Activated CD4-positive, CD25-positive, alpha-beta regulatory T cell treated with anti-CD3 and anti-CD28 coated beads, Interleukin-2, amount 50 U/mL, for 24 hours (primary cell): ENCODE results near the gene STX18.
A peak's percentile ranks its signal among the peaks of the same experiment; 100 is the strongest.
"Not testable (repeated sequence)": the region's sequence is repeated elsewhere in the genome, so short reads cannot be mapped to it uniquely, and the experiment has no call there.

Experiments used
- ATAC-seq, 2 donors: fragments of 150-1000 bp; cut with Tn5 transposase; one replicate each; pipeline ENCODE4 v1.10.0; 2021; ENCODE audit warnings: mild to moderate bottlenecking in 1 of 2, moderate library complexity in 1 of 2

Gene STX18

DNA sequence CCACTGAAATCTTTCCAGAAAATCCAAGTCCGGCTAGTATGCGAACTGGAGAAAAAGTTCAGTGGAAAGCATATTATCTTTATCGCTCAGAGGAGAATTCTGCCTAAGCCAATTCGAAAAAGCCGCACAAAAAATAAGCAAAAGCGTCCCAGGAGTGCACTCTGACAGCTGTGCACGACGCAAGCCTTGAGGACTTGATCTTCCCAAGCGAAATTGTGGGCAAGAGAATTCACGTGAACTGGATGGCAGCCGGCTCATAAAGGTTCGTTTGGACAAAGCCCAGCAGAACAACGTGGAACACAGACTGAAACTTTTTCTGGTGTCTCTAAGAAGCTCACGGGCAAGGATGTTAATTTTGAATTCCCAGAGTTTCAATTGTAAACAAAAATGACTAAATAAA lies 34.4 kb downstream of the STX18 start:
- ATAC-seq, result no peak

DNA sequence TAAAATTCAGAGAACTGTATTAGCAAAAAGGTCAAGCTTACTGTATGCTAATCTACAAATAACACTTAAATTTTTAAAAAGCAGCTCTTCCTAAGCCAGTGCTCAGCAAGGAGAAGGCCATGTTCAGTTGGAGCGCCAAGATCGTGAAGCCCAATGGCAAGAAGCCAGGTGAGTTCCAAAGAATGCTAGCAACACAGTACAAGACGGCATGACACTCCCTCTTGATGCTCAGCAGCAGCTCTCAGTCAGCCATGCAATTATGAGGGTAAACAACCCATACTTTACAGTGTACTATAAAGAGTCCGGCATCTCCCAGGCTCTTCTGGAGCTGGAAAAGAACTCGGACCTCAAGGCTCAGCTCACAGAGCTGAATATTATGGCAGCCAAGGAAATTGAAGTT lies 34.9 kb downstream of the STX18 start:
- ATAC-seq, result no peak

DNA sequence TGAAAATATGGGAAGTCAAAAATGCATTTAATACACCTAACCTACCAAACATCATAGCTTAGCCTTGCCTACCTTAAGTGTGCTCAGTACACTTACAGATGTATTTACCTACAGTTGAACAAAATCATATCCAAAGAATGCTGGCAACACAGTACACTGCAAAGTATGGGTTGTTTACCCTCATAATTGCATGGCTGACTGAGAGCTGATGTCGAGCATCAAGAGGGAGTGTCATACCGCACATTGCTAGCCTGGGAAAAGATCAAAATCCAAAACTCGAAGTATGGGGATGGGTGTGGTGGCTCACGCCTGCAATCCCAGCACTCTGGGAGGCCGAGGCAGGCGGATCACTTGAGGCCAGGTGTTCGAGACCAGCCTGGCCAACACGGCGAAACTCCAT lies 36.6 kb downstream of the STX18 start:
- not testable (repeated sequence) for ATAC-seq

DNA sequence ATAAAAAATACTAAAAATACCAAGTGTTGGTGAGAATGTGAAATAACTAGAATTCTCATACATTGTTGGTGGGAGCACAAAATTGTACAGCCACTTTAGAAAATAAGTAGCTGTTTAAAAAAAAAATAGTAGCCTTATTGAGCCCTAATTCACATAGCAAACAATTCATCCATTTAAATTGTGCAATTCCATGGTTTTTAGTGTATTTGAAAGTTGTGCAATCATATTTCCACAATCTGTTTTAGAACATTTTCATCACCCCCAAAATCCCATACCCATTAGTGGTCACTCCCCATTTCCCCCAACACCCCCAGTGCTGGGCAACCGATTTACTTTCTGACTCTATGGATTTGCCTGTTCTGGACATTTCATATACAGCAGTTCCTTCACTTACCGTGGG lies 37.1 kb downstream of the STX18 start:
- no peak for ATAC-seq

- peak; percentile 68 to 81 for ATAC-seq
These were observed 39.0 kb downstream of the STX18 start for GRCh38 chr4:4502694-4503311.

DNA sequence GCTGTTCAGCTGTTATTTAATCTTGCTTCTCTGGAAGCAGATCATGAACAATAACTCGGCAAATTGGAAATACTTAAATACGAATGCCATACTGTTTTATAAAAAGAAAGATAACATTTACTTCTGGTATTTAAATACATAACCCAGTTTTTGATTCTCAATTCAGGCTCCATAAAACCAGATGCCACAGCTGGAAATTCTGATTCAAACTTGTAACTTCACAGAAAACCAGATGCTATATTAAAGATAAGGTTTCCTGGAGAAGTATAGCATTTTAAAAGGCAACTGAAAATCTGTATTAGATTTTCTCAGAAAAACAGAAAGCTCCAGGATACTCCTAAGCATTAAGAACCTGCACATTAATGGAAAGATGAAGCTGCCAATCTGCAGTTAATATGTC lies 40.2 kb downstream of the STX18 start:
- no peak for ATAC-seq

DNA sequence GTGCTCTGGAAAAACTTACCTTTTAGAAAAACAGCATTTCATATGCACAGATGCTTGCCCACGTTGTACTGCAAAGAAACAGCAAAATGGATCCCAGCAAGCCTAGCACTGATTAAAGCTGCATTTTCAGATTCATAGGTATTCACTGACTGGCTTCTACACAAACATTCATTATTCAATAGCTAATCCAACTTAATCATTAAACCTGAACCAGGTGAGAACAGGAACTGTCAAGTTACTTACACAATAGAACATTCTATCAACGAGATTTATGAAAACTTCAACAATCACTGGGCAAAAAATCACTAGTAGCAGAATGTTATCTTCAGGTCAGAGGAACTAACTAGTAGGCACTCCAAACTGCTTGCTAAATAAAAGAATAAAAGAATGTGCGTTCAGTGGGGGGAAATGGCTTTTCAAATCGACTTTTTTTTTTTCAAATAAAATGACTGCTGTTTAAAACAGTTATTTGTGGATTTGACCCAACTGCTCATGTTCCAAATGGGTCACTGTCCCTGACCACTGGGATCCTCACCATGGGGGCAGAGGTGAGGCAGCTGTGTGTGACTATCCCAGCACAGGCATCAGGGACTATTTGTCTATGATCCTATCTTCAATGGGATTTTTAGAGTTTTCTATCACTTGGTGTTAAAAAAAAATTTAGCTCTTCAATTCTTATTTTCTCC lies 42.3 kb downstream of the STX18 start:
- ATAC-seq, result no peak

DNA sequence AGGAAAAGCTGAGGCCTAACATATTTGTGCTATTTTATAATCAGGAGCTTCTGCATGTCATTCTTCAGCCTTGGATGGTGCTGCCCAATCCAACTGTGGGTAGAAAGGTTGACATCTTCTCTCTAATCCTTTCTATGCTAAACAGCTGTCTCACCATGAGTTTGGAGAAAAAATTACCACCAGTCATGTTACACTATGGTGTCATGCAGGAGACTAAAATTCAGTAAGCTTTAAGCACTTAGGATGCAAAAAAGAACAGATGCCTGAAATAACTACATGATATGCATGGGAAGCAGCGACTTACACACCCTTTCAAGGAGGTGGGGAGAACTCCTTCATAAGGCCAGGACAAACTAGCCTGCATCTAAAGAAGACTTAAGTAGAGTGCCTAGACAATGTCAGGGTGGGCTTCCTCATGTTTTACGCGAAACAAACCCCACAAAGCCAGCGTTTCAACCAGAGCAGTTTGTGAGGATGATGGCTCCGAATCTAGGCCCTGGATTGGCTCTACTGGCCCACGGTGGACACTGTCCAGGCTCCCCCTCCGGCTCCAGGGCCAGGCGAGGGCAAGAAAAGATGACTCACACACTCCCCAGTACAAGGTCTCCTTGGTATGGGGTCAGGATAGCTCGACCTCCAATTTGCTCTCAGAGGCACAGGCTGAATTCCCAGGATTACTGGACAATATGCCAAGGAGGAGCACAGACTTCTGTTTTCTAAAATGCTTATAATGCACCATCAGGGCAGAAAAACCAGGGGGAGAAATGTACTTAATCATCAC lies 45.1 kb downstream of the STX18 start:
- ATAC-seq, result no peak

DNA sequence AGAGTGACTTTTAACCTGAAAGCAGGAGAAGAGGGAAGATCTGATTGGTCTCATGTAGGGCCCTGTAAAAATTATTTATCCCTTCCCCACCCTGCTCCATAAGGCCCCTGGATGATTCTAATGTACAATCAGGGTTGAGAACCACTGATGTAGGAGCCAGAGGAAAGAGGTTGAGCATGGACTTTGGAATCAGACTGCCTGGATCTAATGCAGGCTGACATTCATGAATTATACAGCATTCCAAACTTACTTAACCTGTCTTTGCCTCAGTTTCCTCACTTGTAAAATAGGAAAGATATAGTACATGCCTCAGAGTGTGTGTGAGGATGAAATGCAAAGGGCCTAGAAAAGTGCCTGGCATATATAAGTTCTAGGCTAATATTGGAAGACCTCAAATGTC lies 47.0 kb downstream of the STX18 start:
- ATAC-seq, result no peak

DNA sequence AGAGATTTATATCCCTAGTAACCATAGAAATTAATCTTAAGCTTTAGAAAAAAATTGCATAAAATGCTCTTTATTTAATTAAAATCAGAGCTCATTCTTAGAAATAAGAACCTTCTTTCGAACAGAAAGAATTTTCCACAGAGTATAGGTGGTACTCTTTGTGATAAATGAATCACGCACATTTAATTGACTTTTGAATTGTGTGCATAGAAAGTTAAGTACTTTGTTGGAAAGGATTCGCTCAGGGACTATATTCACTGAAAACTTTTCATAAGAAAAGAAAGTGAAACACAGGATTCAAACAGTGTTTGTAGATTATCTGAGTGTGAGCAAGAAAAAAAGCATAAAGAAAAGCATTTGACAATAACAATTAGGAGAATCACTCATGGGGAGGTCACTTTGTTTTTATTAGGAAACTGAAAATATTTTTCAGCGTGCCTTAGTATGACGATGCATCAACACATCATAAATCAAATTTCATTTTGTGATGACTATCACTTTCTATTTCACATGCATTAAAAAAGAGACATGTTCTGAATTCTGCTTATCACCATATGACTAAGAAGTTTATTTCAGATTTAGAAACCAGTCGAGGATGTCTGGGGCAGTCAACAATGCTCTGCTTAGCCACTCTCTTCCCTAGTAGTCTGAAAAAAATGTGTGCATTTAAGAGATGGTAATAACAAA lies 49.5 kb downstream of the STX18 start:
- peak; percentile 84 to 87 for ATAC-seq

DNA sequence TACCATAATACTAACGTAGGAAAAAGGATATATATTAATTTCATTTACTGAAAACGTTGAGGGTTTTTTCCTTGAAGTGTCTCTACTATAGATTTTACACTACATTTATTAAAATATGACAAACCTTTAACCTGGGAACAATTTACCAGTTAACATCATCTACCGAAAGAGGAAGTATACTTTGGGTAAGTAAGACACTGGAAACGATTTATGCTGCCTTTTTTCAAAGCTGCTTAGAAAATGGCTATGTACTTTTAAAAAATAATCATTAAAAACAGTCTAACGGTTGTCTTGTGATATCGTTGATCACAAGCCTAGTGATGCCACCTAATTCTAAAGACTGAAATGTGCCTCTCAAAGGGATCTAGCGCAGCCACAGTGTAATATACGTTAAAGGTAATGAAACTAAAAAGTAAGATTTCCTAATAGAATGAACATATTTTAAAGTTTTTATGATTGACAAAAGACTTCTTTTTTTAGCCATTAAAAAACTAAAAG lies 50.4 kb downstream of the STX18 start:
- no peak for ATAC-seq

DNA sequence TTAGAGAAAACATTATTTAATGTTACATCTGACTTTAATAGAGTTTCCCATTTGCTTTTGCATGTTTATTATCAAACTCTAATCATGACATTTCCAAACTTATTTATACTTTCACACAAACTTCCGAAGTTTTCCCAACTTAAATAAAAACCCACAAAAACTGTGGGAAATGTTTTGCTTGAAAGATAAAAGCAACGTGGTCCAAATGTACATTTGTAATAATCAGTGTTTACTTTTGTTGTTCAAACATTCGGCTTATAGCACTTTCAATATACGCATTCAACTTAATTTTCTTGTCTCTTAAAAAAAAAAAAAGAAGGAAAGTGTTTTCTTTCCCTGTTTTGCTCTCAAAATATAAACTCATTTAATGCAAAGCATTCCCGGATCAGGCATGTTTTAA lies 51.0 kb downstream of the STX18 start:
- ATAC-seq, result no peak

DNA sequence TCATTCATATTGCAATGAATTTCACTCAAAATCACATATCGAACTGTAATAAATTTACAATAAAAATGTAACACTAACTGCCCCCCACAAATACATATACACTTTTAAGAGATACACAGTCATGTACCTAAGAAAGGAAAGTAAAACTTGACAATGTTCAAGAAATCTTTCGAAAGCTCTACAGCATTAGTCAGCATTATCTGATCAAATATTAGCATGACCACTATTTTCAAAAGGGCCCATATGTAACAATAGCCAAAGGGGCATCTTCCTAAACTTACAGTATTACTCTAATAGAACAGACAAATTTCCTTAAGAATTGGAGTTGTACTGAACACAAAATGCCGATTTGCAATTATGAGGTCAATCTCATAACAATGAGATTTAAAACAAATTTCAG lies 51.8 kb downstream of the STX18 start:
- no peak for ATAC-seq

DNA sequence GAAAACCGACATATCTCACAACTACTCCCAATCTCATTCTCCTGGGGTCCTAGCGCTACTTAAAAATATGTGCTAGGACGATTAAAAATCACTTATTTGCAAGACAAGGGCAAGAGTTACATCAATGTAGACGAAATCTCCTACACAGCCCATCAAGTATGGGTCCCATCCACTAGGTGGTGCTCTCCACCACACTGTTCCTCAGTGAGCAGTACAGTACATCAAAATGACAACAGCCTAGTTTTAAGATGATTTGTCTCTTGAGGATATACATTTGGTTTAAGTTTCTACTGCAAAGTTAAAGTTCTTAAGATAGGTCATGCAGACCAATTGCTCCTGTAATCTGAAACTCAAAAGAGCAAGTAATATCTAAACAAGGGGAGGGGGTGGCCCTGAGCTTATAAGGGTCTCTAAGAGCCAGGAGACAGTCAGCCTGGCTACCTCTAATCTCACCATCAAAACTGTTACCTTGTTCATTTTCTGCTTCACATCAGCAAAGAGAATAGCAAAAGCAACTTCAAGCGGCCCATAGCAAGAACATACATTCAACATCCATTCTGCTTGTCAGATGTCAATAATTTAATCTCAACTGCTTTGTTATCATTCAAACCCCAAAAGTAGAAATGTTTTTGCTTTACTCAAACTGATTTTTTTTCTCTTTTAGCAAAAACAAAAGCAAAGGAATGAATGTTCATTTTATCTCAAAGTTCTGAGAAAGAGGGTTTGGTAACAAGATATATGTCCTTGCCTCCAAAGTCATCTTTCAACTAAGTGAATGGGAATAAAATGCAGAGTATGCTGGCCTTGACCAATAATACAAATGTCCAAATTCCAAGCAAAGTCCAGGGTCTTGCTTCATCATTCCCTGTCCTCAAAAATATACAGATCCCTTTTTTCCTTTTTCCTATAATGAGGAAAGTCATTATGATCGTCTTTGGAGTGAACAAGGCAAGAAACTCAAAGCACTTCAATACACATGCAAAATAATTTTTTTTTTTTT lies 53.1 kb downstream of the STX18 start:
- peak; percentile 69 to 70 for ATAC-seq

GRCh38 chr4:4486969-4487368 lies 54.9 kb downstream of the STX18 start:
- ATAC-seq, result no peak

GRCh38 chr4:4485806-4486205 lies 56.0 kb downstream of the STX18 start:
- ATAC-seq, result no peak

DNA sequence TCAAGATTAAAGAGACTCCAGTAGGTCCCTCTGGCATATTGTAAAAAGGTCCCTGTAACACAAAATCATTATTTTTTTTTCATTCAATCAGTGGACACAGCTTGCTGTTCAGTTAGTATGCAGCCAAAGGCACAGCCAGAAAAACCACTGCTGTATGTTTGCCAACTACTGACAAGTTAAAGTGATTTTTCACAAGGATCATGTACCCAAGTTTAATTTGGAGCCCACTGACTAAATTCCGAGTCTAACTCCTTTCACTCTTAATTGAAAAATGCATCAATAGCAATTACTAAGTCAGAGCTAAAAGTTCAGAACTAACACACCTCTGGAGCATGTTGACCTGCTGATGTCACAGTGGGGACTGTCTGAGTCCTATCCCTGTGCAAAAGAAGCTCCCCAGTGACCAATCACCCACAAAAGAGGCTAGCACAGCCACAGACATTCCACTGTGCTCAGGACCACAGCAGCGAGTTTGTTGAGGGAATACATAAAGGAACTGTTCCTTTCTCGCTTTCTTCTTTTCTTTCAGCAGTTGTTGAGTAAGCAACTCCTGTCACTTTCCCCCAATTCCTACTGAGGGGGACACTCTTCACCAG lies 60.4 kb downstream of the STX18 start:
- no peak for ATAC-seq

- no peak for ATAC-seq
These were observed 61.0 kb downstream of the STX18 start for GRCh38 chr4:4480685-4481398.

DNA sequence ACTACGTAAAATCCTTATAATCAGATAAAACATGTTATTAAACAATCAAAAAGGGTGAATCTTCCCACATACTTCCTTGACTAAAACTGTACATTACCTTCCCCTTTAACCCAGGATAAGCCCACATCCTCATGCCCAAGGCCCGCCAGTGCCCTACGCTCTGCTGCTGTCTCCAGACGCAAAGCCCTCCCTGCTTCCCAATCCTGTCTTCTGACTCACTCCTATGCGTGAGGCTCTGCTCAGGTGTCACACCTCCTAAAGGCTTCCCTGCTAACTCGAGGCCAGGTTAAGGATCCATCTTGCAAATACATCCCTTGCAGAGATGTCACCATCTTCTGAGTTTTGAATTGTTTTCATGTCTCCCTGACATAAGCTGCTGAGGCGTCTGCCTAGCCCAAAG lies 61.6 kb downstream of the STX18 start:
- no peak for ATAC-seq

DNA sequence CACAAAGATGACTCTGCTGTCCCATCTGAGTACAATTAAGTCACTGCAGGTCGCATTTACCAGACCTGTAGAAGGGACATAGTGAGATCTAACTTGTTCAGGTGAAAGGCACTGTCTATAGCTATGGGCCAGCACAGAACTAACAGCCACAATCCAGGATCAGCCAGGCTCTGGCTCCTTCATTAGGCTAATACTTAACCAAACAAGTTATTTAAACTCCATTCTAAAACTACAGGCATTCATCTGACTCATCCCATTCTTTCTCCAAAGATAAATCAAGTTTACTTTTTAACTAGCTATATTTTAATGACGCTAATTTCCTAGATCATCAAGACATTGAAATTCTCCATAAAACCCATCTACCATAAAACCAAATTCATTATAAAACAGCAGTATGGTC lies 62.5 kb downstream of the STX18 start:
- no peak for ATAC-seq

- ATAC-seq, result no peak
These were observed 64.1 kb downstream of the STX18 start for GRCh38 chr4:4477796-4478195.
